GM12864 (cell line): ENCODE measurements around the gene HOXA10.

ENCODE experiments used
- DNase-seq: peaks from one replicate; pipeline ENCODE4 v3.0.0-alpha.2; 2011; ENCODE audit warnings: low read depth
- H3K4me3 ChIP-seq: 2 replicates; pipeline ENCODE4 v1.5.1; 2011; ENCODE audit warnings: mild to moderate bottlenecking, low read depth, low read length, control low read depth
- TF ChIP-seq, protein P1 (sequence below): IDR thresholded peaks from 2 replicates; pipeline ENCODE4 v1.5.1; 2011; ENCODE audit warnings: low read depth, mild to moderate bottlenecking, moderate library complexity, low read length, control low read depth, inconsistent platforms; ENCODE audit errors: missing control alignments

Gene HOXA10

DNA sequence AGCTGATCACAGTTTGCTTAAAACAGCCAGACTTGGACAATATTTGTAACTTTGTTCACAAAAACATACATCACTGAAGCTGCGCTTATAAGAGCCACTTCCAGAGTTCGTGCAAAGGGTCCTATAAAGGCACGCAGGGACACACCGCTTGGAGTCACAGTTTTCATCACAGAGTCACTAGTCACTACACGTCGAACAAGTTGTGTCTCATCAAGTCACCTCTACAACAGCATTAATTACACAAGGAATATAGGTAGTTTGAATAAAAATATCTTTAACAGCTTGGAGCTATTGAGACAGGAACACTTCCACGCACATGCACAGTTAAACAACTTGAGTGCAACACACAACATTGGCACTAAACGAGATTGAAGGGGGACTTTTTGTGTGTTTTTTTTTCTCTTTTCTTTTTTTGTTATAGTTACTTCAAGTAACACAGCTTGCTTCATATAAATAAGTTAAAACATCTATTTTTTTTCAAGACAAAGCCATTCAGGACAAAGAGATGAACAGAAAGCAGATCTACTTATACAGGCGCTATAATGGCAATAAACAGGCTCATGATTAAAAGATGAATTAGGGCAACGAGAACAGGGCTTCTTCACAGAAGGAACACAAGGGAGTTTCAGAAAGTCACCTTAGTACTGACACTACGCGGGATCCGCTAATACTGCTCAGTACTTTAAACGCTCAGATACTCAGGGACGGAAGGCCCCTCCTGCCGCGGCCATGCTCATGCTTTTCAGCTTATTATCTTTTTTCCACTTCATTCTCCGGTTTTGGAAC lies 32.8 kb downstream of the HOXA10 start:
- H3K4me3 ChIP-seq, result no peak overlapping the region
- DNase-seq, result no peak
- TF ChIP-seq, protein P1, sequence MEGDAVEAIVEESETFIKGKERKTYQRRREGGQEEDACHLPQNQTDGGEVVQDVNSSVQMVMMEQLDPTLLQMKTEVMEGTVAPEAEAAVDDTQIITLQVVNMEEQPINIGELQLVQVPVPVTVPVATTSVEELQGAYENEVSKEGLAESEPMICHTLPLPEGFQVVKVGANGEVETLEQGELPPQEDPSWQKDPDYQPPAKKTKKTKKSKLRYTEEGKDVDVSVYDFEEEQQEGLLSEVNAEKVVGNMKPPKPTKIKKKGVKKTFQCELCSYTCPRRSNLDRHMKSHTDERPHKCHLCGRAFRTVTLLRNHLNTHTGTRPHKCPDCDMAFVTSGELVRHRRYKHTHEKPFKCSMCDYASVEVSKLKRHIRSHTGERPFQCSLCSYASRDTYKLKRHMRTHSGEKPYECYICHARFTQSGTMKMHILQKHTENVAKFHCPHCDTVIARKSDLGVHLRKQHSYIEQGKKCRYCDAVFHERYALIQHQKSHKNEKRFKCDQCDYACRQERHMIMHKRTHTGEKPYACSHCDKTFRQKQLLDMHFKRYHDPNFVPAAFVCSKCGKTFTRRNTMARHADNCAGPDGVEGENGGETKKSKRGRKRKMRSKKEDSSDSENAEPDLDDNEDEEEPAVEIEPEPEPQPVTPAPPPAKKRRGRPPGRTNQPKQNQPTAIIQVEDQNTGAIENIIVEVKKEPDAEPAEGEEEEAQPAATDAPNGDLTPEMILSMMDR, result no peak

DNA sequence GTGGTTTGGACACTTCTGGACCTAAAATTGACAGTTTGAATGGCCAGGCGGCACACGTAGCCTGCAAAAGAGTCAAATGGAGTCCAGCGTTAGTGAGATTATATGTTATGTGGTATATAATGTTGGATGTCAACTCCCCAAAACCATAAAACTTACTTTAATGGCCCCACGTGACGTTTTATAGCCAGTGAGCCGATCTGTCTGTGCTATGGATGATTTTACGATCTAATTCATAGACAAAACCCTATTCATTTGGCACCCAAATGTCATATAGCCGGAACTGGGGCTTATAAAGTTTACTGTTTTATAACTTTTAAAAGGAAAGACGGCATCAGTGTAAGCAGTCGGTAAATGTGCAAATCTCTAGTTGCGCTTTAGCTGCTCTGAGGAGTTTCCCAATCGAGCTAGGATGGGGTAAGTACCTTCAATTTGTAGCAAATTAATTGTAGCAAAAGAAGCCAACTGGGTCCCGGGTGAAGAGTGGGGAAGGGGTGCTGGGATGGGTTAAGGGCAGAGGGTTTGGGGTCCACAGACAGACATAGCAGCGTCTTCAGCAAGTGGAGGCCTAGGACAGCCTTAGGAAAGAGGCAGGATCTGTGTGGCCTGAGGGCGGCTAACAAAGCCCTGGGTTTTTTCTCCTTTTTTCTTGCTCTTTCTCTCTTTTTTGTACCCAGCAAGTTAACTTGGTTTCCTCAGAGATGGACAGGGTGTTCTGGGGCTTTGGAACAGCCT lies 33.8 kb downstream of the HOXA10 start:
- no peak overlapping the region for H3K4me3 ChIP-seq
- TF ChIP-seq, protein P1, result no peak
- DNase-seq, result no peak

DNA sequence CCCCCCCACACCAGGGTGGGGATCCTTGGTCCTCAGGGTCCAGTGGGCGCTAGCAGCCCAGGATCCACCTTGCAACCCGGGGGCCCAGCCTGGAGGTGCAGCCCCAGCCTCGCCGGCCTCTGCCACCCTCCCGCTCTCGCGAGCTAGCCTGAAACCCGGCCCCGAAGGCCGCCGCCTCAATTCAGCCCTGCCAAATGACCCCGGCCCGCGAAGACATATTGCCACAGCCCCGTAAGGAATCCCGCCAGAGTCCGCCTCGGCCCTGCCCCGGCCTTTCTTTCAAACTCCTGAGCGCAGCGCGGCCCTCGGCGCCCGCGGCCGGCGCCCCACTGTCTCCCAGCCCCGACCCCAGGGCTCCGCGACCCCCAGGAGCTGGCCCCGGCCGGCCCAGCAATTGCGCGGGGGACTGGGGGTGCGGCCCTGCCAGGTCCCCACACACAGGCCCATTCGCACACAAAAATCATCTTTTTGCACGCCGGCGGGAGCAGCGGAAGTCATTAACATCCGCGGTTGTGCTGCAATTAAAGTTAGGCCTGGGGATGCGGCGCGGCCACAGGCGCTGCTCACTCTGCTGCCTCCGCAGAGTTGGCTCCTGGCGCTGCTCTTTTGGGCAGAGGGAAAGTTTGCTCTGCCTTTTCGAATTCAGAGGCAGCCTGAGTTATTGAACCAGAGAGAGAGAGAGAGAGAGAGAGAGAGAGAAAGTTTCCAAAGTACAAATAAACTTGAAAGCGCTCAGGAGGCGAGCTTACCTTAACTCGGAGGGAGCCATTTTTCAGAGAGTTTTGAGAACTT lies 34.6 kb downstream of the HOXA10 start:
- DNase-seq, result no peak
- no peak overlapping the region for H3K4me3 ChIP-seq
- TF ChIP-seq, protein P1, result no peak

- TF ChIP-seq, protein P1, result no peak
- DNase-seq, result no peak
- H3K4me3 ChIP-seq, result no peak overlapping the region
These were observed 35.2 kb downstream of the HOXA10 start for GRCh38 chr7:27138985-27139333.

DNA sequence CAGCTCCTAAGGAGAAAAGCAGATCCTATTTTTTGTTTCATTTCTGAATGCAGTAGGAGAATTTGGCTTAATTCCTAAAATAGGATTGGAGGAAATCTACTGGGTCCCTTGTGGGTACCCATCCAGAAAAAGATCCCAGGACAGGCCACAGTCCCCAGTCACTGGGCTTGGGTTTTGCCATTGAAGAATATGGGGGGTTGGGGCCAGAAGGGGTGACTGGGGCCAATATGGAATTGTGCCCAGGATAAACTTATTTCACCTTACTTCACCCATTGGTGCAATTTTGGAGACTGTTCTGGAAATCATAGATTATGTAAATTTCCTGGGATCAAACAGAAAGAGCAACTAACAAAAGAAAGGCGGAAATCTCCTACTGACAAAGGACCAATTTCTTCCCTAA lies 35.6 kb downstream of the HOXA10 start:
- no peak overlapping the region for H3K4me3 ChIP-seq
- TF ChIP-seq, protein P1, result no peak
- no peak for DNase-seq

DNA sequence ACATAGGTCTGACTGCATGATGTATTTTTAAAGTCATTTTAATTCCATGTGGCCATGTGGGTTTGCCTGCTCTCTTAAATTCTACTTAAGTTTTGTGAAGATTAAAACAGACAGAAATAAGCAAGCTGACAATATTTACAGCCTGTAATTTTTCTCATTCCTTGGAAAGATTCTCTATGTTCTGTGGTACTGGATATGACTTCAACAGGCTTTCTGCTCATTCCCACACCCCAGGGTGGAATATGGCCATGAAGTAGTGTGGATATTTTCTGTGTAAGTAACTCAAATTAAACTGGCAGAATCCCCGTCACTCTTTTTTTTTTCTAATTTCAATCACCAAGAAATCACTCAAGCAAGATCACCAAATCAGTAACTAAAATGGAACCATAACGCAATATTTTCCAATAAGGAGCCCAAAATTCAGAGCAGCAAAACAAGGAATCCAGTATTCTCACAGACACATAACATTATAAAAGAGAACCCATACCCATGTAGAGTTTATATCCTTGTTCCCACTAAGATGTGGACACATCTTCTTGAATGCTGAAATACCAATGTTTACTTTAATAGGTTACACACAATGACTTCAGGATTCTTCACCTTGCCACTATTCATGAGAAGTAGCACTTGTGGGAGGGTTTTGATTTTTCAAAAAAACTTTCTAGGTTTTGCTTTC lies 36.3 kb downstream of the HOXA10 start:
- H3K4me3 ChIP-seq, result no peak overlapping the region
- DNase-seq, result no peak
- TF ChIP-seq, protein P1, result no peak
